Coronary artery (tissue), 2 donors: Measurements from ENCODE around the gene SH3RF1.

Experiments
- DNase-seq: peaks from one replicate; pipeline ENCODE4 v3.0.0-alpha.2; 2017; ENCODE audit warnings: low spot score
- H3K27ac ChIP-seq, 2 donors: fragments of 200-600 bp; sonication (generic); one replicate each; pipeline ENCODE4 v1.5.1; 2016 to 2019
- H3K4me3 ChIP-seq: fragments of 200-600 bp; sonication (generic); 2 replicates; pipeline ENCODE4 v1.5.1; 2016; ENCODE audit warnings: mild to moderate bottlenecking, moderate library complexity
- CTCF ChIP-seq: fragments of 200-600 bp; sonication (generic); IDR thresholded peaks from one replicate; pipeline ENCODE4 v1.5.1; 2019; ENCODE audit warnings: antibody characterized with exemption

Gene SH3RF1

GRCh38 chr4:169047956-169048355 lies 222.8 kb downstream of the SH3RF1 start:
- Histone ChIP-seq H3K27ac (no peak overlapping the region), H3K4me3 (no peak overlapping the region)
- no peak for TF ChIP-seq CTCF
- no peak for DNase-seq

- H3K27ac ChIP-seq, result no peak overlapping the region
- H3K4me3 ChIP-seq, result no peak overlapping the region
- no peak for DNase-seq
- TF ChIP-seq CTCF, result no peak
These were observed 224.7 kb downstream of the SH3RF1 start for GRCh38 chr4:169045862-169046584.

GRCh38 chr4:169044714-169045447 lies 225.9 kb downstream of the SH3RF1 start:
- TF ChIP-seq CTCF, result no peak
- H3K4me3 ChIP-seq, result no peak overlapping the region
- no peak overlapping the region for H3K27ac ChIP-seq
- no peak for DNase-seq
